ENCODE results near the gene SLC25A18.

DNA sequence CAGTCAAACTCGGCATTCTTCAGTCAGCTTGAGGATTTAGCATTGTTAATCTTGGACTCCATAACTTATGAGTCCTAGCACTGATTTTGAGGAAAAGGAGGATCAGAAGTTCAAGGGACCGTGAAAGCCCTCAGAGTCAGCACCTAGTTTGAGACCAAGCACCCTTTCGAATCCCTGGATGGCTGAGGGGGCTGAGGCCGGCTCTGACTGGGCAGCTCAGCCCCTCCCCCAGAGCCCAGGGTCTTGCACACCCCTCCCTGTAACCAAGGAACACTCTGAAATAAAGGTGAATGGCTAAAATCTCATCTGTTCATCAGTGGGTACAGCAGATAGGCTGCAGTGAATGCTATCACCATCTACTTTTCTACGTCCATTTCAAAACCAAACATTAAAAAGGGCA is 27.3 kb downstream of the SLC25A18 start:
- TF ChIP-seq, protein P1, sequence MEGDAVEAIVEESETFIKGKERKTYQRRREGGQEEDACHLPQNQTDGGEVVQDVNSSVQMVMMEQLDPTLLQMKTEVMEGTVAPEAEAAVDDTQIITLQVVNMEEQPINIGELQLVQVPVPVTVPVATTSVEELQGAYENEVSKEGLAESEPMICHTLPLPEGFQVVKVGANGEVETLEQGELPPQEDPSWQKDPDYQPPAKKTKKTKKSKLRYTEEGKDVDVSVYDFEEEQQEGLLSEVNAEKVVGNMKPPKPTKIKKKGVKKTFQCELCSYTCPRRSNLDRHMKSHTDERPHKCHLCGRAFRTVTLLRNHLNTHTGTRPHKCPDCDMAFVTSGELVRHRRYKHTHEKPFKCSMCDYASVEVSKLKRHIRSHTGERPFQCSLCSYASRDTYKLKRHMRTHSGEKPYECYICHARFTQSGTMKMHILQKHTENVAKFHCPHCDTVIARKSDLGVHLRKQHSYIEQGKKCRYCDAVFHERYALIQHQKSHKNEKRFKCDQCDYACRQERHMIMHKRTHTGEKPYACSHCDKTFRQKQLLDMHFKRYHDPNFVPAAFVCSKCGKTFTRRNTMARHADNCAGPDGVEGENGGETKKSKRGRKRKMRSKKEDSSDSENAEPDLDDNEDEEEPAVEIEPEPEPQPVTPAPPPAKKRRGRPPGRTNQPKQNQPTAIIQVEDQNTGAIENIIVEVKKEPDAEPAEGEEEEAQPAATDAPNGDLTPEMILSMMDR (conservative IDR thresholded peaks at IDR 0.05; ENCODE audit: low read depth, low read length) = no peak
- no peak for TF ChIP-seq EZH2 (IDR thresholded peaks at IDR 0.05; ENCODE audit: borderline replicate concordance, low read depth, low read length, poor library complexity, severe bottlenecking)
